GM12865 (cell line): Measurements from ENCODE around the gene TMEM69.
A peak's percentile ranks its signal among the peaks of the same experiment; 100 is the strongest.

Experiments used
- DNase-seq: peaks from one replicate; pipeline ENCODE4 v3.0.0; 2010; ENCODE audit warnings: low read depth
- H3K4me3 ChIP-seq: 2 replicates; pipeline ENCODE4 v1.5.1; 2011; ENCODE audit warnings: mild to moderate bottlenecking, low read depth, low read length, control low read depth
- TF ChIP-seq, protein P1 (sequence below): IDR thresholded peaks from 2 replicates; pipeline ENCODE4 v1.5.1; 2011; ENCODE audit warnings: low read length, control low read depth, low read depth, inconsistent platforms; ENCODE audit not compliant: insufficient read depth; ENCODE audit errors: missing control alignments

Gene TMEM69, protein sequence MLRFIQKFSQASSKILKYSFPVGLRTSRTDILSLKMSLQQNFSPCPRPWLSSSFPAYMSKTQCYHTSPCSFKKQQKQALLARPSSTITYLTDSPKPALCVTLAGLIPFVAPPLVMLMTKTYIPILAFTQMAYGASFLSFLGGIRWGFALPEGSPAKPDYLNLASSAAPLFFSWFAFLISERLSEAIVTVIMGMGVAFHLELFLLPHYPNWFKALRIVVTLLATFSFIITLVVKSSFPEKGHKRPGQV

GRCh38 chr1:45687754-45688740, at the start of gene TMEM69:
TSS of gene TMEM69 (plus strand) at chr1:45688181. CDS start at chr1:45691069, 2,888 bp downstream.
- DNase-seq: peak; percentile 95

DNA sequence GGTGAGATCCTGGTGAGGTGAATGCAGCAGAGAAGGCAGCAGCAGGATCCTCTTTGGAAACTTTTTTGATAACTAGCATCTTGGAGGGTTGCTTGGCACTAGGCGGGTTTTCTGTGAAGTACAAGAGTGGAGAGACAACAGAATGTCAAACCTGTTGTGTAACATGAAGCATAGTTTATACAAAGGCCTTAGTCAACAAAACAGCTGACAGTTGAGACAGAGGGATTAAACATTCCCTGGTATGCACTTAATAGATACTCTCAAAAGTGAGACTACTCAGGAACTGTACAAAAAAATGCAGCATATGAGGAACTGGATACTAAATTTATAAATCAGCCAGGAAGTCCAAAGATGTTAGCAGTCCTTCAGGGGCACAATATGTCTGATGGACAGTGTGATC, 47.7 kb upstream of the TMEM69 start:
- no peak for DNase-seq

More at GRCh38 chr1:45687754-45688740, at the start of gene TMEM69:
- TF ChIP-seq, protein P1, sequence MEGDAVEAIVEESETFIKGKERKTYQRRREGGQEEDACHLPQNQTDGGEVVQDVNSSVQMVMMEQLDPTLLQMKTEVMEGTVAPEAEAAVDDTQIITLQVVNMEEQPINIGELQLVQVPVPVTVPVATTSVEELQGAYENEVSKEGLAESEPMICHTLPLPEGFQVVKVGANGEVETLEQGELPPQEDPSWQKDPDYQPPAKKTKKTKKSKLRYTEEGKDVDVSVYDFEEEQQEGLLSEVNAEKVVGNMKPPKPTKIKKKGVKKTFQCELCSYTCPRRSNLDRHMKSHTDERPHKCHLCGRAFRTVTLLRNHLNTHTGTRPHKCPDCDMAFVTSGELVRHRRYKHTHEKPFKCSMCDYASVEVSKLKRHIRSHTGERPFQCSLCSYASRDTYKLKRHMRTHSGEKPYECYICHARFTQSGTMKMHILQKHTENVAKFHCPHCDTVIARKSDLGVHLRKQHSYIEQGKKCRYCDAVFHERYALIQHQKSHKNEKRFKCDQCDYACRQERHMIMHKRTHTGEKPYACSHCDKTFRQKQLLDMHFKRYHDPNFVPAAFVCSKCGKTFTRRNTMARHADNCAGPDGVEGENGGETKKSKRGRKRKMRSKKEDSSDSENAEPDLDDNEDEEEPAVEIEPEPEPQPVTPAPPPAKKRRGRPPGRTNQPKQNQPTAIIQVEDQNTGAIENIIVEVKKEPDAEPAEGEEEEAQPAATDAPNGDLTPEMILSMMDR: peak; percentile 11
- peak within 1 kb of the TSS; percentile 100 for H3K4me3 ChIP-seq

GRCh38 chr1:45643321-45643720, 44.7 kb upstream of the TMEM69 start:
- TF ChIP-seq, protein P1: no peak
- DNase-seq: no peak
- no peak overlapping the region for H3K4me3 ChIP-seq

More for the DNA sequence above, 47.7 kb upstream of the TMEM69 start:
- H3K4me3 ChIP-seq: no peak overlapping the region
- TF ChIP-seq, protein P1: no peak

DNA sequence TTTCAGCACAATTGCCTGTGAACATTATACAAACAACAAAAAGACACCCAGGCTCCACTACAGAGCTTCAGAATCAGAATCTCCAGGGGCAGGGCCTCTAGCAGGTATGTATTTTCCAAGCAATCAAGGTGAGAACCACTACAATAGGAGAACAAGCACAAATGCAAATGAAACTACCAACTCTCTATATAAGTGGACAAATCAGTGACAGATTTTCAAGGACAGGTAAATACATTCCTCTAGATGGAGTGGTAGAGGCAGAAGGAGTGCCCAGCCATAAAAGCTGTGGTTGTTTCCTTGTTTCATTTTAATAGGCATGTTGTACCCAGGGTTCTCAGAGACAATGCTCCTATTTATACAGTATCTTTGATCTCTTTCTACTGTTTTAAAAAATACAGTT, 44.0 kb upstream of the TMEM69 start:
- DNase-seq: no peak
- no peak overlapping the region for H3K4me3 ChIP-seq
- TF ChIP-seq, protein P1: no peak

- DNase-seq: no peak
- H3K4me3 ChIP-seq: no peak overlapping the region
- TF ChIP-seq, protein P1: no peak
Observed at GRCh38 chr1:45644661-45645060, 43.3 kb upstream of the TMEM69 start.

GRCh38 chr1:45647248-45648021, 40.5 kb upstream of the TMEM69 start:
- DNase-seq: no peak
- TF ChIP-seq, protein P1: no peak
- H3K4me3 ChIP-seq: no peak overlapping the region
